Trophoblast cell (in vitro differentiated cells and primary cell): ENCODE results near the gene RNF40.

Experiments
- DNase-seq, 2 donors: peaks; one replicate each; pipeline ENCODE4 v3.0.0-alpha.2; 2016
- H2AFZ ChIP-seq: 2 replicates; pipeline ENCODE4 v1.6.1; 2013; ENCODE audit warnings: low read length, moderate library complexity, mild to moderate bottlenecking; ENCODE audit not compliant: insufficient read depth, poor library complexity
- H2AK5ac ChIP-seq: 2 replicates; pipeline ENCODE4 v1.6.1; 2013; ENCODE audit warnings: mild to moderate bottlenecking, low read length
- H2BK120ac ChIP-seq: 2 replicates; pipeline ENCODE4 v1.6.1; 2013; ENCODE audit warnings: low read length, mild to moderate bottlenecking, moderate library complexity; ENCODE audit not compliant: insufficient read depth, poor library complexity
- H2BK12ac ChIP-seq: 2 replicates; pipeline ENCODE4 v1.6.1; 2013; ENCODE audit warnings: mild to moderate bottlenecking, low read length, moderate library complexity
- H2BK5ac ChIP-seq: 2 replicates; pipeline ENCODE4 v1.6.1; 2013; ENCODE audit warnings: low read length, low read depth, moderate library complexity, mild to moderate bottlenecking; ENCODE audit not compliant: poor library complexity
- H3K14ac ChIP-seq: 2 replicates; pipeline ENCODE4 v1.6.1; 2013; ENCODE audit warnings: mild to moderate bottlenecking, low read length
- H3K18ac ChIP-seq: 2 replicates; pipeline ENCODE4 v1.6.1; 2013; ENCODE audit warnings: mild to moderate bottlenecking, low read length
- H3K23ac ChIP-seq: 2 replicates; pipeline ENCODE4 v1.6.1; 2013; ENCODE audit warnings: low read length
- H3K27ac ChIP-seq: 2 replicates; pipeline ENCODE4 v1.5.1; 2013; ENCODE audit warnings: low read depth, mild to moderate bottlenecking, inconsistent platforms, low read length, moderate library complexity
- H3K27me3 ChIP-seq: 2 replicates; pipeline ENCODE4 v1.6.1; 2013; ENCODE audit warnings: inconsistent platforms, mild to moderate bottlenecking, low read length, moderate library complexity; ENCODE audit not compliant: insufficient read depth
- H3K36me3 ChIP-seq, 2 experiments: 1 replicate in 1 of 2; 2 replicates in 1 of 2; pipeline ENCODE4 v1.6.1; 2013; ENCODE audit warnings: low read length in 2 of 2, mild to moderate bottlenecking in 2 of 2, moderate library complexity in 1 of 2; ENCODE audit not compliant: insufficient read depth in 2 of 2, control insufficient read depth in 1 of 2
- H3K4ac ChIP-seq: 2 replicates; pipeline ENCODE4 v1.6.1; 2013; ENCODE audit warnings: low read depth, mild to moderate bottlenecking, low read length, moderate library complexity
- H3K4me1 ChIP-seq, 2 experiments: 1 replicate in 1 of 2; 2 replicates in 1 of 2; pipeline ENCODE4 v1.6.1; 2013; ENCODE audit warnings: low read length in 2 of 2, mild to moderate bottlenecking in 2 of 2, moderate library complexity in 1 of 2; ENCODE audit not compliant: insufficient read depth in 2 of 2, control insufficient read depth in 1 of 2
- H3K4me2 ChIP-seq: 2 replicates; pipeline ENCODE4 v1.6.1; 2013; ENCODE audit warnings: inconsistent platforms, mild to moderate bottlenecking, low read length, moderate library complexity
- H3K4me3 ChIP-seq: 2 replicates; pipeline ENCODE4 v1.5.1; 2013; ENCODE audit warnings: mild to moderate bottlenecking, low read depth, low read length, inconsistent platforms
- H3K79me1 ChIP-seq: one replicate; pipeline ENCODE4 v1.6.1; 2013; ENCODE audit warnings: low read length
- H3K79me2 ChIP-seq: 2 replicates; pipeline ENCODE4 v1.6.1; 2013; ENCODE audit warnings: low read length, mild to moderate bottlenecking; ENCODE audit not compliant: control insufficient read depth, insufficient read depth, poor library complexity
- H3K9ac ChIP-seq: 2 replicates; pipeline ENCODE4 v1.6.1; 2013; ENCODE audit warnings: mild to moderate bottlenecking, low read length
- H3K9me3 ChIP-seq: 2 replicates; pipeline ENCODE4 v1.6.1; 2013; ENCODE audit warnings: low read depth, mild to moderate bottlenecking, control low read depth, inconsistent platforms, low read length; ENCODE audit not compliant: insufficient read depth
- H4K12ac ChIP-seq: 2 replicates; pipeline ENCODE4 v1.6.1; 2013; ENCODE audit warnings: low read depth, mild to moderate bottlenecking, low read length, moderate library complexity
- H4K8ac ChIP-seq: 2 replicates; pipeline ENCODE4 v1.6.1; 2013; ENCODE audit warnings: low read depth, mild to moderate bottlenecking, low read length, moderate library complexity
- H4K91ac ChIP-seq: one replicate; pipeline ENCODE4 v1.6.1; 2013; ENCODE audit warnings: low read depth, mild to moderate bottlenecking, low read length, moderate library complexity
- WGBS: extraction: QIAGEN DNeasy Blood & Tissue Kit; methylation state at CpG from one replicate; pipeline ENCODE4 v1.1.7; 2013; ENCODE audit warnings: missing lambda C conversion rate; ENCODE audit not compliant: insufficient read length, insufficient coverage; ENCODE audit errors: extremely low coverage; 5-methylcytosine and 5-hydroxymethylcytosine counted together

RNF40 gene

GRCh38 chr16:30802936-30803335 is 40.8 kb downstream of the RNF40 start:
- Histone ChIP-seq H3K79me2 (peaks cover 5% of the 10 kb centered on the region), H3K18ac (no peak overlapping the region), H4K91ac (no peak overlapping the region), H3K23ac (no peak overlapping the region), H3K14ac (no peak overlapping the region), H3K36me3 (no peaks in the 10 kb centered on the region), H3K9ac (no peak overlapping the region), H3K4ac (no peak overlapping the region), H3K27me3 (no peaks in the 10 kb centered on the region), H3K4me3 (no peak overlapping the region), H3K4me1 (peaks cover 8 to 10% of the 10 kb centered on the region in 2 experiments), H3K79me1 (peaks cover 13% of the 10 kb centered on the region), H3K4me2 (no peak overlapping the region), H4K8ac (no peak overlapping the region), H2BK5ac (no peak overlapping the region), H3K9me3 (no peaks in the 10 kb centered on the region), H2AFZ (no peak overlapping the region), H2BK120ac (no peak overlapping the region), H2AK5ac (no peak overlapping the region), H4K12ac (no peak overlapping the region), H2BK12ac (no peak overlapping the region), H3K27ac (no peak overlapping the region)
- no CpG with 5 or more reads among the region's 3 CpGs for WGBS
- DNase-seq, result no peak

- Histone ChIP-seq H4K8ac (peak overlapping the region; percentile 96), H3K36me3 (no peaks in the 10 kb centered on the region), H3K4me3 (peak overlapping the region; percentile 40), H3K4me1 (peaks cover 8 to 10% of the 10 kb centered on the region in 2 experiments), H3K9me3 (no peaks in the 10 kb centered on the region), H3K9ac (no peak overlapping the region), H4K91ac (peak overlapping the region; percentile 88), H3K27me3 (no peaks in the 10 kb centered on the region), H2BK12ac (no peak overlapping the region), H3K27ac (no peak overlapping the region), H2AFZ (peak overlapping the region; percentile 97), H3K79me1 (peaks cover 13% of the 10 kb centered on the region), H2BK120ac (peak overlapping the region; percentile 59), H3K79me2 (peaks cover 5% of the 10 kb centered on the region), H2BK5ac (no peak overlapping the region), H3K23ac (no peak overlapping the region), H3K14ac (peak overlapping the region; percentile 47), H4K12ac (peak overlapping the region; percentile 81), H3K4me2 (peak overlapping the region; percentile 65), H3K18ac (peak overlapping the region; percentile 48), H3K4ac (peak overlapping the region; percentile 30), H2AK5ac (no peak overlapping the region)
- WGBS, result no CpG with 5 or more reads among the region's 8 CpGs
- DNase-seq, result peak; percentile 32 to 58
Measured at GRCh38 chr16:30805056-30805369, 42.9 kb downstream of the RNF40 start.

- Histone ChIP-seq H2BK120ac (peak overlapping the region; percentile 59), H3K79me1 (peaks cover 13% of the 10 kb centered on the region), H3K4ac (peak overlapping the region; percentile 49), H2BK12ac (no peak overlapping the region), H3K9ac (peak overlapping the region; percentile 89), H3K27me3 (no peaks in the 10 kb centered on the region), H3K4me1 (peaks cover 8 to 10% of the 10 kb centered on the region in 2 experiments), H3K4me3 (peak overlapping the region; percentile 76), H3K18ac (peak overlapping the region; percentile 87), H3K36me3 (no peaks in the 10 kb centered on the region), H3K27ac (peak overlapping the region; percentile 67), H3K9me3 (no peaks in the 10 kb centered on the region), H4K12ac (peak overlapping the region; percentile 81), H3K14ac (peak overlapping the region; percentile 72), H2AK5ac (peak overlapping the region; percentile 13), H4K8ac (peak overlapping the region; percentile 96), H3K4me2 (peak overlapping the region; percentile 65), H4K91ac (peak overlapping the region; percentile 88), H2BK5ac (peak overlapping the region; percentile 76), H3K23ac (no peak overlapping the region), H2AFZ (peak overlapping the region; percentile 97), H3K79me2 (peaks cover 5% of the 10 kb centered on the region)
- peak; percentile 61 to 74 for DNase-seq
- WGBS, result no CpG with 5 or more reads among the region's 62 CpGs
Measured at GRCh38 chr16:30805370-30806169, 43.4 kb downstream of the RNF40 start.

- WGBS, result no CpG with 5 or more reads among the region's 5 CpGs
- Histone ChIP-seq H2BK5ac (no peak overlapping the region), H3K4ac (no peak overlapping the region), H2AFZ (no peak overlapping the region), H4K12ac (no peak overlapping the region), H2AK5ac (no peak overlapping the region), H3K18ac (no peak overlapping the region), H2BK12ac (no peak overlapping the region), H3K23ac (no peak overlapping the region), H3K4me2 (no peak overlapping the region), H3K36me3 (no peaks in the 10 kb centered on the region), H3K79me2 (peaks cover 5% of the 10 kb centered on the region), H3K27ac (no peak overlapping the region), H4K8ac (no peak overlapping the region), H3K79me1 (peaks cover 13% of the 10 kb centered on the region), H3K27me3 (no peaks in the 10 kb centered on the region), H2BK120ac (no peak overlapping the region), H3K14ac (no peak overlapping the region), H3K4me1 (peaks cover 8 to 10% of the 10 kb centered on the region in 2 experiments), H3K9ac (no peak overlapping the region), H3K4me3 (no peak overlapping the region), H4K91ac (no peak overlapping the region), H3K9me3 (no peaks in the 10 kb centered on the region)
- DNase-seq, result no peak
Measured at GRCh38 chr16:30808146-30808545, 46.0 kb downstream of the RNF40 start.
